Epithelial cell of esophagus (primary cell): ENCODE results near the gene ZFHX3.

Source experiments
- DNase-seq: peaks from one replicate; pipeline ENCODE4 v3.0.0; 2010; ENCODE audit warnings: low read depth
- H3K4me3 ChIP-seq: 2 replicates; pipeline ENCODE4 v1.5.1; 2011; ENCODE audit warnings: mild to moderate bottlenecking, low read length, control low read depth
- TF ChIP-seq, protein P1 (sequence below): IDR thresholded peaks from 2 replicates; pipeline ENCODE4 v1.5.1; 2011; ENCODE audit warnings: low read depth, mild to moderate bottlenecking, low read length, control low read depth, inconsistent platforms; ENCODE audit not compliant: insufficient read depth; ENCODE audit errors: missing control alignments

Gene ZFHX3

DNA sequence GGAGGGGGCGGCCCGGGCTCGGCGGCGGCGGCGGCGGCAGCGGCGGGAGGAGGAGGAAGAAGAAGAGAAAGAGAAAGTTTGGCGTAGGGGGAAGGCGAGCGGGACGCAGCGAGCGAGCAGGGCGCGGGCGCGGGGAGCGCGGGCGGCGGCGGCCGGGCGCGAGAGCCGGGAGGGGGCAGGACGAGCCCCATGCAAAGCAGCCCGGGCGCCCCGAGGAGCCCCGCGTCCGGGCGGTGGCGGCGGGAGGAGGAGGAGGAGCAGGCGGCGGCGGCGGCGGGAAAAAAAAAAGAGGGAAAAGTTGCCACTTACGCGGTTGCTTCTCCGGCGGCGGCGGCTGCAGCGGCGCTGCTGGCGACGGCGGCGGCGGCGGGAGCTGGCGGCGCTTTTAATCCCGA, 10.3 kb upstream of the ZFHX3 start:
- peak overlapping the region; percentile 31 for H3K4me3 ChIP-seq
- DNase-seq = peak; percentile 57
- TF ChIP-seq, protein P1, sequence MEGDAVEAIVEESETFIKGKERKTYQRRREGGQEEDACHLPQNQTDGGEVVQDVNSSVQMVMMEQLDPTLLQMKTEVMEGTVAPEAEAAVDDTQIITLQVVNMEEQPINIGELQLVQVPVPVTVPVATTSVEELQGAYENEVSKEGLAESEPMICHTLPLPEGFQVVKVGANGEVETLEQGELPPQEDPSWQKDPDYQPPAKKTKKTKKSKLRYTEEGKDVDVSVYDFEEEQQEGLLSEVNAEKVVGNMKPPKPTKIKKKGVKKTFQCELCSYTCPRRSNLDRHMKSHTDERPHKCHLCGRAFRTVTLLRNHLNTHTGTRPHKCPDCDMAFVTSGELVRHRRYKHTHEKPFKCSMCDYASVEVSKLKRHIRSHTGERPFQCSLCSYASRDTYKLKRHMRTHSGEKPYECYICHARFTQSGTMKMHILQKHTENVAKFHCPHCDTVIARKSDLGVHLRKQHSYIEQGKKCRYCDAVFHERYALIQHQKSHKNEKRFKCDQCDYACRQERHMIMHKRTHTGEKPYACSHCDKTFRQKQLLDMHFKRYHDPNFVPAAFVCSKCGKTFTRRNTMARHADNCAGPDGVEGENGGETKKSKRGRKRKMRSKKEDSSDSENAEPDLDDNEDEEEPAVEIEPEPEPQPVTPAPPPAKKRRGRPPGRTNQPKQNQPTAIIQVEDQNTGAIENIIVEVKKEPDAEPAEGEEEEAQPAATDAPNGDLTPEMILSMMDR = no peak

DNA sequence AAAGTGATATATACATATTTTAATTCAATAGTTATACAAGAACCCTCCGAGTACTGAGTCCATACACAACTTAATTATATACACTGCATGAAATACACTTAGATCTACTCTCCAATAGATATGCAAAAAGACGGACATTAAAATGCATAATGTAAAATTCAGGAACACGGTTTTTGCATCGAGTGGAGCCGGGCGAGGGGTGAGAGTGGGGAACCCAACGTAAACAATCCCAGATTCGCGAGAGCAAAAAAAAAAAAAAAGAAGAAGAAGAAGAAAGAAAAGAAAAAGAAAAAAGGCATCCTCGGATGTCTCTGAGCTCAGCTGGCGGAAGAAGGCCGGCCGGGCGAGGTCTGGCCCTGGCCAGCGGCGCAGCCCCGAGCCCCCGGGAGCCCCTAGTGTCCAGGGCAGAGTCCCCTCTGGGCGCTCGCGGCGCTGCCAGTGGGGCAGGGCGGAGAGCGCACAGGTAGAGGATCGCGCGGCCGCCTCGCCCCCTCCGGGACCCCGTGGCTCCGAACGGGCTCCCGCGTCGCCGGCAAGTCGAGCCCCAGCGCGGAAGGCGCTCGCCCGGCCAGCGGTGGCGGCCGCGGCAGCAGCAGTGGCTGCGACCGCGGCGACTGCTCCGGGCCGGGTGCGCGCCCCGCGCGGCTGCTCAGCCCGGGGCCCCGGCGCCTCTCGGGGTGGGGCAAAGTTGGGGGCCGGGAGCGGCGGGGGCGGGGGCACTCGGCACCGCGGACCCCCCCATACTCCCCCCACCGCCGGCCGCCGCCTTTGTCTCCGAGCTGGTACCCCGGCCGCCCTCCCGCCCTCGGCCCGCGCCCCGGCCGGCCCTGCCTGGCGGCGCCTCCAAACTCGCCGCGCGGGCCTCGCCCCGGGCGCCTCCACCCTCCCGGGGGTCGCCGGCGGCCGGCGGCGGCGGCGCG, 9.6 kb upstream of the ZFHX3 start:
- peak overlapping the region; percentile 50 for H3K4me3 ChIP-seq
- TF ChIP-seq, protein P1 = peak; percentile 2
- peak; percentile 35 for DNase-seq

DNA sequence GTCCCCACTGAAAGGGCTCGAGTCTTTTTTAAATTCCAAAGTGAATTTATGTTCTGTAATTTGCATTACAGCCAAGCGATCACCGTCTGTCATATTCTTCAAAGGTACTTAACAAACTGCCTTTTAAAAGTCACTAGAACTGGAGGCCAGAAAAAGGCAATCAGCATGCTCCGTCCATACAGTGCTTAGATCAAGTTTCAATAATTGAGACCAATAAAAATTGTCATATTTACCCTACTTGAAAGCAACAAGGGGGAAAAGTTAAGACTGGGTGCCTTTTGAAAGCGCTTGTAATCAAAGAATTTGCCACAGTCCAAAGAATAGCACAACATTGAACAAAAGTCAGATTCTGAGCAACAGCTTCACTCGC, 9.0 kb upstream of the ZFHX3 start:
- peak; percentile 29 for DNase-seq
- TF ChIP-seq, protein P1 = no peak
- H3K4me3 ChIP-seq = peak overlapping the region; percentile 50

DNA sequence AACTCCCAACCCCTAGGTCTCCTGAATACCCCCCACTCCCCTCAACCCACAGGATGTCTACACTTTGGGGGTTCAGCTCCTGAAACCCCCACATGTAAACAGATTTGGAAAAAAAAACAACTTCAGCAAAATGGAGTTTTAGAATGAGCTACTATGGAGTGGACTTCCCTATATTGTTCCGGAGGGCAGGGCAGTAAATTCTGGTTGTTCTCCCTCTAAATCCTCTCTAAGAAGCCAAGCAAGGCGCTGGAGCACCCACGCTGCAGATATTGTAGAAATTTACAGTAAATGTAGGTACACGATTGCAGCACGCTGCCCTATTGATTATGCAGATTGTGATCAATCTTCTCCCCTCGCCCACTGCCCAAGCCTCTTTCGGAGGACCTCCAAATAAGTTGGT, 8.5 kb upstream of the ZFHX3 start:
- H3K4me3 ChIP-seq = peak overlapping the region; percentile 23
- DNase-seq = no peak

DNA sequence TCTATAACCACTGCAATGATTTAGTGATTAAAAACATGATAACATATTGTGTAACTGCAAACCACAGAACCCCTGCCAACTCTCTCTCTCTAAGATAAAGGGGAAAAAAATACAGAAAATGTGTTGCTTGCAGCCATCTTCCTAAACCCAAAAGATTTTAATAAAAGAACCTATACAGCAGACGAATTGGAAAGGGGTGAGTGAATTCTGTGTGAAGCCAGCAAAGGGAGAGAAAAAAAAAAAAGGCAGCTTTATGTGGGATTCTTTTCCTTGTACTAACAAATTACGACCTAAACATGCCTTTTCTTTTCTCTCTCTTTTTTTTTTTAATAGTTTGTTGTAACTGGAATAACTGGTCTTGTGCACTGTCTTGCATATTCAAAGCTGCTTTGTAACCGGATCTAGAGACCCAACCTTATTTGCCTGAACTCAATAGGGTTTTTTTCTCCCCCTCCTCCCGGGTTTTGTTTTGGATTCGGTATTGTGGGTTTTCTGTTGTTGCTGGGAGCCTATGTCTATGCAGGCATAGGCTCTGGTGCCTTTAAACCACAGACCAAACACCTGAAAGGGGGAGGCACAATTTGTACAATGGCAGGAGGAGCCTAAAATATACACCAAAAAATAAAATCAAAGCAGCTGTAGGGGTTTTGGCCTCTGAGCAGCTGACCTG, 7.0 kb upstream of the ZFHX3 start:
- DNase-seq = peak; percentile 70
- TF ChIP-seq, protein P1 = no peak
- peak overlapping the region; percentile 19 for H3K4me3 ChIP-seq

More for the DNA sequence above, 8.5 kb upstream of the ZFHX3 start:
- TF ChIP-seq, protein P1 = no peak

DNA sequence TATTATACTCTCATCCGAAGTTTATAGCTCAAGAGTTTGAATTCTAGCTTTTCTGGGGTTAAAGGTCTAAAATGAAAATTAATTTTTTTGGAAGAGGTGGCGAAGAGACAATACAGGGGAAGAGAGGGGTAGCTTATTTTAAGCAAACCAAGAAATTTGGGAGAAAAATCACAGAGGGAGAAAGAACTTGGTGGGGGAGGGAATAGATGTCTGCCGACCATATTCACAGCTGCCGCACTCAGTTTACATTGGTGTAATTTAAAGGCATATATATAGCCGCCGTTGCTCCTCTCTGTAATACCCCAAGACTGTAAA, 6.5 kb upstream of the ZFHX3 start:
- no peak overlapping the region for H3K4me3 ChIP-seq
- no peak for DNase-seq
- TF ChIP-seq, protein P1 = no peak
